Effector CD4-positive, alpha-beta T cell (primary cell): ENCODE measurements around the gene CYP4F22.

Source experiments
- DNase-seq: peaks from one replicate; pipeline ENCODE4 v3.0.0-alpha.2; 2020

CYP4F22 gene

DNA sequence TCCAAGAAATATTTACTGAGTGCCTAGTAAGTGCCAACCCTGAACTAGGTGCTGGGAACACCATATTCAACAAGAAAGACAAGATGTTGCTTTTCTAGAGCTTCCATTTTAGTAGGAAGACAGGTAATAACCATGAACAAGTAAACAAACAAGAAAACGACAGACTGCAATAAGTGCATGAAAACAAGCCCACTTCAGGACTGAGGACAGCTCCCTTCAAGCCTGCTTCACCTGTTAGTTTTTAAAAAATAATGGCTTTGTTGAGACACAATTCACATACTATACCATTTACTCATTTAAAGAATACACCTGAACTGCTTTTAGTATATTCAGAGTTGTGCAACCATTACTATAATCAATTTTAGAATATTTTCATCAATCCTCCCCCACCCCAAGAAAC is 30.4 kb downstream of the CYP4F22 start:
- no peak for DNase-seq

DNA sequence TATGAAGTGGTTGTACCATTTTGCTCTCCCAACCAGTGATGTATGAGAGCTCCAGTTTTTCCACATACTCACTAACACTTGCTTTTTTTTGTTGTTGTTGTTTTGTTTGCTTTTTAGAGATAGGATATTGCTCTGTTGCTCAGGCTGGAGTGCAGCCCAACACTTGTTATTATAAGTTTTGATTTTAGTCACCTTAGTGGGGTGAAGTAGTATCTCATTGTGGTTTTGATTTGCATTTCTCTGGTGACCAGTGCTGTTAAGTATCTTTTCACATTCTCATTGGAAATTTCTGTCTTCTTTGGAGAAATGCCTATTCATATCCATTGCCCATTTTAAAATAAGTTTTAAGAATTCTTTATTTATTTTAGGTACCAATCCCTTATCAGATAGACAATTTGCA is 31.3 kb downstream of the CYP4F22 start:
- no peak for DNase-seq

DNA sequence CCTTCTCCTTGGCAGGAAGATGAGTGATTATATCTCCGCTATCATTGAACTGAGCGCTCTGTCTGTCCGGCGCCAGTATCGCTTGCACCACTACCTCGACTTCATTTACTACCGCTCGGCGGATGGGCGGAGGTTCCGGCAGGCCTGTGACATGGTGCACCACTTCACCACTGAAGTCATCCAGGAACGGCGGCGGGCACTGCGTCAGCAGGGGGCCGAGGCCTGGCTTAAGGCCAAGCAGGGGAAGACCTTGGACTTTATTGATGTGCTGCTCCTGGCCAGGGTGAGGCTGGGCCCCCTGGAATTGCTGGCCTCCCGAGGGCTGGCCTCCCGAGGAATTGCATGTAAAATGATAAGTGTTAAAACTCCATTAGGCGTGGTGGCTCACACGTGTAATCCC is 32.1 kb downstream of the CYP4F22 start:
- no peak for DNase-seq

DNA sequence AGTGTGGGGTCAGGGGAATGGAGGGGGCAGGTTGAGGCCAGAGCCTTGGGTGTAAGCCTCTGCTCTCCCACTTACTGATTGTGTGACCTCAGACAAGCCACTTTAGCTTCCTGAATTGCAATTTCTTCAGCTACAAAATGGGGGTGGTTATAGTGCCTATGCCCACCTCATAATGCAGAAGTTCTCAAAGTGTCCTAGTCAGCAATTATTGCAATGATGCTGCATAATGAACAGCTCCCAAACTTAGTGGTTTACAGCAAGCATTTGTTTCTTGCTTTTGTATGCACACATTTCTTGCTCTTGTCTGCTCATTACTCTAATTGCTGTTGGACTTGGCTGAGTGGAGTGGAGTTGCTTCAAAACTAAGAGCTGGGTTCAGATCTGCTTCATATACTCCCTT is 36.0 kb downstream of the CYP4F22 start:
- no peak for DNase-seq

DNA sequence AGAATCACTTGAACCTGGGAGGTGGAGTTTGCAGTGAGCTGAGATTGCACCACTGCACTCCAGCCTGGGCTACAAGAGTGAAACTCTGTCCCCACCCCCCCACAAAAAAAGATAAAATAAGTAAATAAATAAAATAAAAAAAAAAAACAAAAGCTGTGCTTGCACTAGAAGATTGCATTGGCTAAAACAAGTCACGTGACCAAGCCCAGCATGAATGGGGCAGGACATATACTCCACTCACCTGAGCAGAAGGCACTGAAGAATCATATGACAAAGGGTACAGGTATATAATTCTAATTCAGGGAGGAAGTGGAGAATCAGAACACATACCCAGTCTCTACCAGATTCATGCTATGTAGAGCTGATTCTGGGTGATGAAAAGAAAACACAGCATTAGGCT is 36.6 kb downstream of the CYP4F22 start:
- DNase-seq, result no peak

DNA sequence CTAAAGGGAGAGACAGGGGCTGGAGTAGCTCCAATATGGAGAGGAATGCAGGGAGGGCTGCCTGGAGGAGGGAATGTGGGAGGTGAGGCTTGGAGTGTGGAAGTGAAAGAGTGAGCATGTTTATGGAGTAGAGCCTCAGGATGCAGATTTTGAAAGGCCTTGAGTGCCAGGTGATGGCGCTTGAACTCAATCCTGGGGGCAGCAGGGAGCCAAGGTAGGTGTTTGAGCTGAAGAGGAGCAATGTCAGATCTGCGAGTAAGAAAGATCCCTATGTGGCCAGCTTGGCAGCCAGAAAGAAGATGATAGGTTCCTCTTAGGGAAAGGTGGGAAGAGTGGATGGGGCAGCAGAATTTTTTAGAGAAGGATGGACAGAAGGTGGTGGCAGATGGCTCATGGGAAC is 40.3 kb downstream of the CYP4F22 start:
- no peak for DNase-seq

DNA sequence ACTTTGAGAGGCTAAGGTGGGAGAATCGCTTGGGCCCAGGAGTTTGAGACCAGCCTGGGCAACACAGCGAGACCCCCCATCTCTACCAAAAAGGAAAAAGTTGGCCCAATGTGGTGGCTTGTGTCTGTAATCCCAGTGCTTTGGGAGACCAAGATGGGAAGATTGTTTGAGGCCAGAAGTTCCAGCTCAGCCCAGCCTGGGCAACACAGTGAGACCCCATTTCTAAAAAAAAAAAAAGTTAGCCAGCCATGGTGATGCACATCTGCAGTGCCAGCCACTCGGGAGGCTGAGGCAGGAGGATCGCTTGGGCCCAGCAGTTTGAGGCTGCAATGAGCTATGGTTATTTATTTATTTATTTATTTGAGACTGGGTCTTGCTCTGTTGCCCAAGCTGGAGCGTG is 41.3 kb downstream of the CYP4F22 start:
- no peak for DNase-seq

DNA sequence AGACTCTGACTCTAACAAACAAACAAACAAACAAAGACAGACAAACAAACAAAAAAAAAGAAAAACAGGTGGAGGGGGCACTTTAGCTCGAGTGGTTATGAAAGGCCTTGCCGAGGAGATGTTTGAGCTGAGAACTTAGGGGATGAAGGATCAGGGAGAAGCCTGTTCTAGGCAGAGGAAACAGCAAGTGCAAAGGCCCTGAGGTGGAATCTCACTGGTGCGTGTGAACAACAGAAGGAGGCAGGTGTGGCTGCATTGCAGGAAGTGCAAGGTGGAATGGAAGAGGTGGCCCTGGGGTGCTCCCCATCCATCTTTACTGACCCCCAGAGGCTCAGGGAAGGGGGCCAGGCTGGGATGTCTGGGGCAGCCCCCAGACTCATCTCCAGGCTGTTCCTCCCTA is 41.9 kb downstream of the CYP4F22 start:
- DNase-seq, result no peak

DNA sequence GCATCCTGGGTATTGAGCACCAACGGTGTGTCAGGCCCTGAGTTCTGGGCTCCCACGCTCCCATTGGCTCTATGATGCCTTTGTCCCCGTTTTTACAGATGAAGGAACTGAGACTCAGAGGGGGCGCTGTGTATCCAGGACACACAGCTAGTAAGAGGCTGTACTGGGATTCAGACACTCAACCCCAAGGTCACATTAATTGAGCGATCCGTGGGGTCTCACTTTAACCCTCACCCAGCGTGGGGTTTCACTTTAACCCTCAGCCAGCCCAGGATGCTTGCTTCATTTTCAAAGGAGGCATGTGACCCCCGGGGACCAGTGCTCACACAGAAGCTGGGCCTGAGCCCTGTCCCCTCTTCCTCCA is 42.6 kb downstream of the CYP4F22 start:
- no peak for DNase-seq

DNA sequence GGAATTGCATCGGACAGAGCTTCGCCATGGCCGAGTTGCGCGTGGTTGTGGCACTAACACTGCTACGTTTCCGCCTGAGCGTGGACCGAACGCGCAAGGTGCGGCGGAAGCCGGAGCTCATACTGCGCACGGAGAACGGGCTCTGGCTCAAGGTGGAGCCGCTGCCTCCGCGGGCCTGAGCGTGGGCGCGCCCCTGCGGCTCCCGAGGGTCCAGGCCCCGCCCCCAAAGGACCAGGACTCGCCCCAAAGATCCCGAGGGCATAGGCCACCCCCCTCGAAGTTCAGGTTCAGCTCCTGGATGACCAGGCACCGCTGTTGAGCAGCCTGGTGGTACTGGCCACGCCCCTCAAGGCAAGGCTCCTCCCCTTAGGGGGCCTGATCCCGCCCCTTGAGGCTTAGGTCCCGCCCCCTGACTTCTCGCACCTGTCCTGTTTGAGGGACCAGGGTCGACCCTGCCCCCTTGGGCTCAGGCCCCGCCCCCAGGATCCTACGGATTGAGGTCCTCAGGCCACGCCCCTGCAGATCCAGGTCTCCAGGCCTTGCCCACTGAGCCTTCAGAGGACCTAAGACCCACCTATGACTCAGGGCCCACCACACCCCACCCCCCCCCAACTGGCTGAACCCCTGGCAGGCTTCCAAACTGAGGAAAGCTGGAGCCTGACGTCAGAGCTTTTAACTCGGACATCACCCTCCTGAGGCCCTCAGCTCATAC is 43.1 kb downstream of the CYP4F22 start:
- peak; percentile 56 for DNase-seq

DNA sequence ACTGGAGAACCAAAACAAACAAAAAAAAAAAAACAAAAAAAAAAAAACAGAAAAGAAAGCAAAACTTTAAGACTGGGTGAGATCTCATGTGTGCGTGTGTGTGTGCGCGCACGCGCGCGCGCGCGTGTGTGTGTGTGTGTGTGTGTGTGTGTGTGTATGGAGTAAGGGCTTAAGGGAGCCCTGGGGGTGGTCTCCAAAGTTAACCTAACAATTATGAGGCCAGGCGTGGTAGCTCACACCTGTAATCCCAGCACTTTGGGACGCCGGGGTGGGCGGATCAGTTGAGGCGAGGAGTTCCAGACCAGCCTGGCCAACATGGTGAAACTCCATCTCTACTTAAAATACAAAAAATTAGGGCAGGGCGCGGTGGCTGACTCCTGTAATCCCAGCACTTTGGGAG is 46.7 kb downstream of the CYP4F22 start:
- DNase-seq, result no peak

DNA sequence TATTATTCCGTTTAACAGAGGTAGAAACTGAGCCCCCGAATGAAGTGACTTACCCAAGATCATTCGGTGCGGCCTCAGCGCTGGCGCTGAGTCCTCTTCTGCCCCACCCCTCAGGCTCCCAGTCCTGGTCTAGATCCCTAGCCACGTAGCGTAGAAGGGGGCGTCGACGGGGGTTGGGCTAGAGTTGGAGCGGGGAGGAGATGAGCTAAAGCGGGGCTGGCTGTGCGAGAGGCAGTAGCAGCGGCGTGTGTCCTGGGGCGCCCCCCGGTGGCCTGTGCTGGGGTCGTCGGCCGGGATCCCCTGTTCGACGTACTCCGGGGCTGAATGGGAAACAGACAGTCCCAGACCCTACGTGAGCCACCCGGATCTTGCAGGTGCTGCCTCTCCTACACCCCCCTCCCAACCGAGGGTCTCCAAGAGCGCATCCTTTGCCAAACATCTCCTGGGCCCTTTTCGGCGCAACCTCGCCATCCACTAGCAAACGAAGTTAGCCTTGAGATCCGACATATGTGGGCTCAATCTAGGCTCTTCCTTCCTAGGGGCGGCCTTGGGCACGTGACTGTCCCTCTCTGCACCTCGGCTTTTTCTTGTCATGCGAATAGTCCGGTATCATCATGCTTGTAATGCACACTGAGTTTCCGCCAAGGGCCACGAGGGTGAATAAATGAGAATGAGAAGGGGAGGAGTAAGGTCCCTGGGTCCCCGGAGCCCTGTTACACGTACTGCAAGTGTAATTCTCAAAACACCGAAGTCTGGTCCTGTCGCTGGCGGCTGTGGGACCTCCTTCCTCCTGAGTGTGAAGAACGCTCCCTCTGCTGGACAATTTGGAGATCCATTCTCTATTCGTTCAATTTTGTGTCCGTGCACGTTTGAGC is 47.7 kb downstream of the CYP4F22 start:
- DNase-seq, result peak; percentile 94

DNA sequence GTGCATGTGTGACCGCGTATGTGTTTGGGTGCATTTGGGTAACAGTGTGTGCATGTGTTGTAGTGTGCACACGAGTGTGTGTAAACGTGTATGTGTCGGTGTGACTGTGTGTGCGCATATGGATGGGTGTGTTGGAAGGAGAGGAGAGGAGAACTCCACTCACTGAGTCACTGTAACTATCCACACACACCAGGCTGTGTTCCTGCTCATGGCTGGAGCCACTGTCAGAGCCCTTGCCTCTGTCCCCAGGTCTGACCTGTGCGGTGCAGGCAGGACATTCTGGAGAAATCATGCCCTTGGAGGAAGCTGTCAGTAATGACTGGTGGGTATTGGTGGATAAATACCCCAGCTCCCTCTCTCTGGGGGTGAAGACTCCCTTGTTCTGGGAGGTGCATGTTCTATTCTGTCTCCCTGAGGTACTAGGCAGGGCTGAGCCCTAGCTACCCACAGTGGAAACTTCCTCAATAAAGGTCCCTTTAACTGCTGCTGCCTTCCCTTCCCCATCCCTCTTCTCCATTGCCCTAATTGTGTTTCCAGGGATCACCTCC is 48.4 kb downstream of the CYP4F22 start:
- no peak for DNase-seq

DNA sequence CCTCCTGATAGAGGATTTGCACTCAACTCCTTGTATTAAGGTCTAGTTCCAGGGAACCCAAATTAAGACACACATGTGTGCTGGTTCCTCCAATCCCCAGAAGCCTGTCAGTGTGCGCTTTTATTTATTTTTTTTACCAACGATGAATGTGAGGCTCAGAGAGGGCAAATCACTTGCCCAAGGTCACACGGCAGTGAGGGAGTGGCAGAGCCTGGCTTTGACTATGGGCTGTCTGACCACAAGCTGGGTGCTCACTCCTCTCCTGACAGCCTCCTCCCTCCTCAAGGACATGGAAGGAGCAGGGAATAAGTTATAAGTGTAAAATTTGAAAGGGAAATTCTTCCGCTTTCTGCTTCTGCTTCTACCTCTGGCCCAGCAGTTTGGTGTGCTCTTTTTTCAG is 48.9 kb downstream of the CYP4F22 start:
- DNase-seq, result no peak

DNA sequence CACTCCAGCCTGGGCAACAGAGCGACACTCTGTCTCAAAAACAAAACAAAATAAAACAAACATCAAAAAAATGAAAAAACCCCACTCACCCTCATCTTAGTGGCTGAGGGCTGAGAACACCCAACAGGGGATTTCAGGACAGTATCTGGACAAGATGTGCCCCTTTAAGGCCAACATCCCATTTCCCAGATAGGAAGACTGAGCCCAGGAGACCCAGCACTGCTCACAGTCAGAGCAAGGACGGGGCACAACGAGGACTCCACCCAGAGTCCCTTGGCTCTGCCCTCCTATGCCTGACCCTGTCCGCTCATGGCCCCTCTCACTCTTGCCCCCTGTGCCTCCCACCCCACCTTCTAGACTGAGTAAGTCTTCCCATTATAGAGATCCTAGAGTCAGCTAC is 53.8 kb downstream of the CYP4F22 start:
- DNase-seq, result no peak

DNA sequence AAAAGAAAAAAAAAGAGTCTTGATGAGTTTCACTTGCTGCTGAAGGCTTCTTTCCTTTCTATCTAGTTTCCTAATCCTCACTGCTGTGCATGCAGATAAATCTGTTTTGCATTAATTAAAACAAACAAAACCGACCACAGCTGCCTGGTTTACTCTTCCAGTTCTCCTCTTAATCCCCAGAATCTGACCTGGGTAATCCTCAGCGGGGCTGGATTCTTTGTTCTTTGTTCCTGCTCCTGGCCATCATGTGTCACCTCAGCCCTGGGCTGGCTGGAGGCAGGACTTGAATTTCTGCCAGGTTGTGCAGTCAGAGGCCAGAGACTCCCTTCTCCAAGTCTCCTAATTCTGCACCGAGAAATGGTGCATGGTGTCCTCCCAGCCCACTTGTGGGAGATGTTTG is 54.5 kb downstream of the CYP4F22 start:
- no peak for DNase-seq

DNA sequence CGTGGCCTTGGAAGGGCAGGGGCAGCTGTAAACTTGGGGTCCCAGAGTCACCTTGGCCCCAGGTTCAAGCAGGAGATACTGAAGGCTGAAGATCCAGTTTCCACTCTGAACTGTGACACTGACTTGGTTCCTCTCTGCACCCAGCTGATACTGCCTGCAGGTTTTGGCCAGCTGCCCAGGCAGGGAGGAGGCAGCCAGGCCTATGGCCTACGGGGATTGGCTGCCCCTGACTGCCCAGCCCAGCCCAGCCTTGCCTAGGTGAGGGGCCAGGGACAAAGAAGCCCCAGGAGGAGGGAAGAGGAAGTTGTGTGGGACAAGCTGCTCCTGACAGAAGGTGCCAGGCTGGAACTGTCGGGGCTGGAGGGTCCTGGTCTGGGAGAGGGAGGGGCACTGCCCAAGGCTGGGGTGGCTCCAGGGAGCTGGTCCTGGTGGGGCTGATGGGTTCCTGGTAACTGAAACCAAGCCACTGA is 55.0 kb downstream of the CYP4F22 start:
- DNase-seq, result no peak

DNA sequence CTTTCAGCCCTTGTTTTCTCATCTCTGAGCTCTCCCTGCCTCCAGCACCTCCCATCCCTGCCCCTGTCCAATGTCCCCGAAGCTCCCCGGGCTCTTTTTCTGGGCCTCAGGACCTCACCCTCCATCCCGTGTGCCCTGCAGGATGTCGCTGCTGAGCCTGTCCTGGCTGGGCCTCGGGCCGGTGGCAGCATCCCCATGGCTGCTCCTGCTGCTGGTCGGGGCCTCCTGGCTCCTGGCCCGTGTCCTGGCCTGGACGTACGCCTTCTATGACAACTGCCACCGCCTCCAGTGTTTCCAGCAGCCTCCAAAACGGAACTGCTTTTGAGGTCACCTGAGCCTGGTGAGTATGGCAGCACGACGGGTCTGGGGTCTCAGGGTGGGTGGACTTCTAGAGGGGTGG is 55.6 kb downstream of the CYP4F22 start:
- no peak for DNase-seq

DNA sequence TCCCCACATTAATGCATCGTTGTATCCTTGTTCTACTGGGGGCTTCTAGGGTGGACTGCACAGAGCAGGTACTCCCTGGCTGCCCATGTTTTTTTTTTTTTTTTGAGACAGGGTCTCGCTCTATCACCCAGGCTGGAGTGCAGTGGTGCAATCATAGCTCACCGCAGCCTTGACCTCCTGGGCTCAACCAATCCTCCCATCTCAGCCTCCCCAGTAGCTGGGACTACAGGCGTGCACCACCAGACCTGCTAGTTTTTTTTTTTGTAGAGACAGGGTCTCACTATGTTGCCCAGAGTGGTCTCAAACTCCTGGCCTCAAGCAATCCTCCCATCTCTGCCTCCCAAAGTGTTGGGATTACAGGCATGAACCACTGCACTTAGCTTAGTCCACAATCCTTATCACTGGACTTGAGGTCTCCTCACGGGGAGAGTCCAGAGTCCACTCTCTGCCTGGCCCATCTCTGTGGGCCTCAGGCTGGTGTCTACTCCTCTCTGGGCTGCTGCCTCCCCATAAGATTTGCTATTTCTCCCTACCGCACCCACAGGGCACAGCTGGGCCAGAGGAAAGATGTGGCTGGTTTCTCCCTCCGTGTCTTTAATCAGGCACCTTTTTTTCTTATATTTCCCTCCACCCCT is 56.3 kb downstream of the CYP4F22 start:
- DNase-seq, result no peak

DNA sequence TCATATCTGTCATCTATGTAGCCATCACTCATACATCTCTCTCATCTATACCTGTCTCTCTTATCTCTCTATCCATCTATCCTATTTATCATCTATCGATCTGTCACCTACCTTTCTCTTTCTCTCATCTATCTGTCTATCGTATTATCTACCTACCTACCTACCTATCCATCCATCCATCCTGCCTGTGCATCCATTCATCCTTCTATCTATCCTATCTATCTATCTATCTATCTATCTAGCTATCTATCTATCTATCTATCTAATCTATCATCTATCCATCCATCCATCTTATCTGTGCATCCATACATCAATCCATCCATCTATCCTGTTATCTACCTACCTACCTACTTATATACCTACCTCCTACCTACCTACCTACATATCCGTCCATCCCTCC is 62.1 kb downstream of the CYP4F22 start:
- no peak for DNase-seq

DNA sequence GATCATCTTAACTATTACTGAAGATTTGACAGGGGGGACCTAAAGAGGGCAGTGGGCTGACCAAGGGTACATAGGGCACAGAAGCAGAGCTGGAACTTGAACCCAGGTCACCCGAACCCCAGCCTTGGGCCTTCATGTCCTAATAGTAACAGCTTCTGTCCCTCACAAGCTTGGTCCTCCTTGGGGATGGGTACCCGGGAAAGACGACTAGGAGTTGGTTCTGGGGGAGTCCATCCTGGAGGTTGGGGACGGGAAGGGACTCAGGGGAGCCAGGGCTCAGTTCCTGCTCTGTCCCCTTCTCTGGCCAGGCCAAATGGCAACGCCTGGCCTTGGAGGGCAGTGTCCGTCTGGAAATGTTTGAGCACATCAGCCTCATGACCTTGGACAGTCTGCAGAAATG is 67.1 kb downstream of the CYP4F22 start:
- DNase-seq, result no peak

DNA sequence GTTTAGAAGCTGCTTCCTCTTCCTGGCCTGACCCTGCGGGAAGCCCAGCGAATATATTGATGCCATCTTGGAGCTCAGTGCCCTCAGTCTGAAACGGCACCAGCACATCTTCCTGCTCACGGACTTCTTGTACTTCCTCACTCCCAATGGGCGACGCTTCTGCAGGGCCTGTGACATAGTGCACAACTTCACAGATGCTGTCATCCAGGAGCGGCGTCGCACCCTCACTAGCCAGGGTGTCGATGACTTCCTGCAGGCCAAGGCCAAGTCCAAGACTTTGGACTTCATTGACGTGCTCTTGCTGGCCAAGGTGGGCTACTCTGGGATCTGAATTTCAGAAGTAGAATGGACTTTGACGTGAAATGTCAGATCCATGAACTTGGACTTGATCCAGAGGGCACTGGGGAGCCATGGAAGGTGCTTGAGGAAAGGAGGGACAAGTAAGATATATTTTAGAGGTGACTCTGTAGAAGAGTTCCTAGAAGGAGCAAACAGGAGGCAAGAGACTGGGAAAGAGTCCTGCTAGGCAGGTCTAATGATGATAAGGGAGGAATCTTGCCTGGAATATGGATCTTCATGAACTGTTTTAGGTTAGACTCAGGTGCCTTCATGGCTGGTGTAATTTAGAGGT is 68.3 kb downstream of the CYP4F22 start:
- DNase-seq, result no peak

DNA sequence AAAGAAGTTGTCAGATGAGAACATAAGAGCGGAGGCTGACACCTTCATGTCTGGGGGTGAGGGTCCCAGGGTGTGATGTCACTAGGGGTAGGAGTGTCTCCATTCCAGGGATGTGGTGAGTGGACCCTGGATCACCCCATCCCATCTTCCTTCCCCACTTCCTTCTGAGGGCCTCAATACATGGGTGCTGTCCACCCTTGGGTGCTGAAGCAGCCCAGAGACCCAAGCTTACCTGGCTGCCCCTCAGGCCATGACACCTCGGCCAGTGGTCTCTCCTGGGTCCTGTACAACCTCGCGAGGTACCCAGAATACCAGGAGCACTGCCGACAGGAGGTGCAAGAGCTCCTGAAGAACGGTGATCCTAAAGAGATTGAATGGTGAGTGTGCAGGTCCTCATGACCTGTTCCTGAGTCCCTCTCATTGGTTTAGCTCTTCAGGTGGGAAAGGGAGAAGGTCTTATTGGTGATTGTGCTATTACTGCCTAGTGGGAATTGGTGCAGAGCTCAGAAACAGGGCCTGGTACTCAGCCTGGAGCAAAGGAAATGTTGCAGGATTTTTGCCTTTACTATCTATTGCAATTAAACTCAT is 69.0 kb downstream of the CYP4F22 start:
- DNase-seq, result no peak
